Smooth muscle cell (in vitro differentiated cells): ENCODE measurements around the gene NCBP2L. TPM values are rescaled to one million over a fixed set of nuclear protein-coding genes. Genes with fewer than 3 reads are reported as not detected.

ENCODE experiments used
- DNase-seq: peaks from one replicate; lab custom pipeline; 2025; ENCODE audit not compliant: unreplicated experiment; lab: John Stamatoyannopoulos, UW
- H2AFZ ChIP-seq: fragments of 200-600 bp; sonication (generic); 2 replicates; pipeline ENCODE4 v1.6.0; 2016; ENCODE audit warnings: antibody characterized with exemption, low read depth, mild to moderate bottlenecking
- H3F3A ChIP-seq: fragments of 200-600 bp; sonication (generic); 2 replicates; pipeline ENCODE4 v1.6.0; 2017; ENCODE audit warnings: antibody characterized with exemption, low read depth
- H3K27ac ChIP-seq: fragments of 200-600 bp; sonication (generic); 2 replicates; pipeline ENCODE4 v1.5.1; 2016; ENCODE audit warnings: low read depth, mild to moderate bottlenecking
- H3K27me3 ChIP-seq: fragments of 200-600 bp; sonication (generic); 2 replicates; pipeline ENCODE4 v1.6.1; 2016; ENCODE audit warnings: low read depth, mild to moderate bottlenecking
- H3K36me3 ChIP-seq: fragments of 200-600 bp; sonication (generic); 2 replicates; pipeline ENCODE4 v1.5.1; 2016; ENCODE audit warnings: low read depth
- H3K4me1 ChIP-seq: fragments of 200-600 bp; sonication (generic); 2 replicates; pipeline ENCODE4 v1.5.1; 2016; ENCODE audit warnings: low read depth
- H3K4me2 ChIP-seq: fragments of 200-600 bp; sonication (generic); 2 replicates; pipeline ENCODE4 v1.6.0; 2016; ENCODE audit warnings: mild to moderate bottlenecking
- H3K4me3 ChIP-seq: fragments of 200-600 bp; sonication (generic); 2 replicates; pipeline ENCODE4 v1.5.1; 2016; ENCODE audit warnings: mild to moderate bottlenecking
- H3K79me2 ChIP-seq: fragments of 200-600 bp; sonication (generic); 2 replicates; pipeline ENCODE4 v1.6.0; 2016; ENCODE audit warnings: low read depth, mild to moderate bottlenecking
- H3K9ac ChIP-seq: fragments of 200-600 bp; sonication (generic); 2 replicates; pipeline ENCODE4 v1.6.0; 2016; ENCODE audit warnings: low read depth
- H3K9me3 ChIP-seq: fragments of 200-600 bp; sonication (generic); replicated peaks from 2 replicates; pipeline ENCODE4 v1.5.1; 2016; ENCODE audit warnings: low read depth
- H4K20me1 ChIP-seq: fragments of 200-600 bp; sonication (generic); 2 replicates; pipeline ENCODE4 v1.6.0; 2016; ENCODE audit warnings: low read depth
- WGBS: methylation state at CpG from one replicate; pipeline ENCODE4 v1.1.7; 2016; ENCODE audit warnings: low lambda C conversion rate; 5-methylcytosine and 5-hydroxymethylcytosine counted together
- polyA plus RNA-seq: library from polyadenylated mRNA; unstranded; fragments of >200 nt; fragmentation: Nextera tagmentation; extraction: Ambion mirVana; gene quantifications from 2 replicates; pipeline ENCODE4 v1.2.1, GENCODE V29; 2016
- total RNA-seq: library from RNA; depleted of rRNA; stranded (reverse); fragments of >200 nt; gene quantifications from 2 replicates; pipeline ENCODE4 v1.2.3, GENCODE V29; 2014
- TF ChIP-seq, protein P1 (sequence below): fragments of 200-600 bp; sonication (generic); IDR thresholded peaks from 2 replicates; pipeline ENCODE4 v1.5.1; 2017; ENCODE audit warnings: borderline replicate concordance, mild to moderate bottlenecking, antibody characterized with exemption; ENCODE audit not compliant: insufficient read depth, poor library complexity, severe bottlenecking

Gene NCBP2L
- total and polyA plus RNA-seq, 2 experiments from 2014 or later = not detected

- no peak for DNase-seq
- no peaks in the 10 kb centered on the region for H3K27me3 ChIP-seq
- H3F3A ChIP-seq = no peaks in the 10 kb centered on the region
- no peaks in the 10 kb centered on the region for H3K79me2 ChIP-seq
- no peaks in the 10 kb centered on the region for H3K9me3 ChIP-seq
- 53% methylated on average over 1 of the region's 1 CpG for WGBS
- no peak overlapping the region for H3K27ac ChIP-seq
- H3K9ac ChIP-seq = no peak overlapping the region
- H3K4me1 ChIP-seq = peaks cover 12% of the 10 kb centered on the region
- H4K20me1 ChIP-seq = no peaks in the 10 kb centered on the region
- TF ChIP-seq, protein P1, sequence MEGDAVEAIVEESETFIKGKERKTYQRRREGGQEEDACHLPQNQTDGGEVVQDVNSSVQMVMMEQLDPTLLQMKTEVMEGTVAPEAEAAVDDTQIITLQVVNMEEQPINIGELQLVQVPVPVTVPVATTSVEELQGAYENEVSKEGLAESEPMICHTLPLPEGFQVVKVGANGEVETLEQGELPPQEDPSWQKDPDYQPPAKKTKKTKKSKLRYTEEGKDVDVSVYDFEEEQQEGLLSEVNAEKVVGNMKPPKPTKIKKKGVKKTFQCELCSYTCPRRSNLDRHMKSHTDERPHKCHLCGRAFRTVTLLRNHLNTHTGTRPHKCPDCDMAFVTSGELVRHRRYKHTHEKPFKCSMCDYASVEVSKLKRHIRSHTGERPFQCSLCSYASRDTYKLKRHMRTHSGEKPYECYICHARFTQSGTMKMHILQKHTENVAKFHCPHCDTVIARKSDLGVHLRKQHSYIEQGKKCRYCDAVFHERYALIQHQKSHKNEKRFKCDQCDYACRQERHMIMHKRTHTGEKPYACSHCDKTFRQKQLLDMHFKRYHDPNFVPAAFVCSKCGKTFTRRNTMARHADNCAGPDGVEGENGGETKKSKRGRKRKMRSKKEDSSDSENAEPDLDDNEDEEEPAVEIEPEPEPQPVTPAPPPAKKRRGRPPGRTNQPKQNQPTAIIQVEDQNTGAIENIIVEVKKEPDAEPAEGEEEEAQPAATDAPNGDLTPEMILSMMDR = no peak
- H3K4me2 ChIP-seq = no peak overlapping the region
- H2AFZ ChIP-seq = no peak overlapping the region
- H3K36me3 ChIP-seq = no peaks in the 10 kb centered on the region
- no peak overlapping the region for H3K4me3 ChIP-seq
These were observed 47.3 kb upstream of the NCBP2L start for GRCh38 chrX:107730298-107730655.

- Histone ChIP-seq H3K27me3 (no peaks in the 10 kb centered on the region), H3F3A (no peaks in the 10 kb centered on the region), H3K79me2 (no peaks in the 10 kb centered on the region), H3K27ac (peak overlapping the region; percentile 55), H4K20me1 (no peaks in the 10 kb centered on the region), H3K4me3 (no peak overlapping the region), H3K9me3 (no peaks in the 10 kb centered on the region), H3K9ac (no peak overlapping the region), H3K36me3 (no peaks in the 10 kb centered on the region), H3K4me1 (peaks cover 12% of the 10 kb centered on the region), H2AFZ (no peak overlapping the region), H3K4me2 (peak overlapping the region; percentile 25)
- TF ChIP-seq, protein P1 = no peak
- 83% methylated on average over 9 of the region's 9 CpGs for WGBS
- DNase-seq = no peak
These were observed 46.4 kb upstream of the NCBP2L start for GRCh38 chrX:107730991-107731766.

- Histone ChIP-seq H3K36me3 (no peaks in the 10 kb centered on the region), H3K4me2 (peak overlapping the region; percentile 25), H3K4me3 (no peak overlapping the region), H3K4me1 (peaks cover 12% of the 10 kb centered on the region), H3K79me2 (no peaks in the 10 kb centered on the region), H3K27me3 (no peaks in the 10 kb centered on the region), H4K20me1 (no peaks in the 10 kb centered on the region), H2AFZ (no peak overlapping the region), H3F3A (no peaks in the 10 kb centered on the region), H3K9ac (no peak overlapping the region), H3K9me3 (no peaks in the 10 kb centered on the region), H3K27ac (peak overlapping the region; percentile 55)
- TF ChIP-seq, protein P1 = no peak
- DNase-seq = peak; percentile 51
- WGBS = 24% methylated on average over 7 of the region's 7 CpGs
These were observed 45.6 kb upstream of the NCBP2L start for GRCh38 chrX:107731831-107732502.
